Peyer's patch (tissue), 4 donors: ENCODE results near the gene FAM43A.

Experiments used
- CTCF ChIP-seq, 6 experiments: fragments of 450-650 bp in 4 of 6; fragments of 200-600 bp in 2 of 6; sonication (generic) in 1 of 6; IDR thresholded peaks; one replicate each; pipeline ENCODE4 v1.5.1; 2017 to 2019; ENCODE audit warnings: antibody characterized with exemption in 6 of 6, mild to moderate bottlenecking in 3 of 6, moderate library complexity in 1 of 6
- POLR2A ChIP-seq, 2 donors: fragments of 450-650 bp; IDR thresholded peaks; one replicate each; pipeline ENCODE4 v1.5.1; 2017; ENCODE audit warnings: antibody characterized with exemption in 2 of 2, mild to moderate bottlenecking in 2 of 2, moderate library complexity in 2 of 2

- no peak for TF ChIP-seq CTCF (IDR thresholded peaks at IDR 0.05)
- TF ChIP-seq POLR2A (IDR thresholded peaks at IDR 0.05) = no peak
Observed at GRCh38 chr3:194705227-194705626, 19.5 kb downstream of the FAM43A start.
